Glomerular visceral epithelial cell (primary cell): ENCODE measurements around the gene PRKG1.

Experiments
- DNase-seq: peaks from one replicate; pipeline ENCODE4 v3.0.0-alpha.2; 2016; ENCODE audit errors: extremely low spot score

The PRKG1 gene

DNA sequence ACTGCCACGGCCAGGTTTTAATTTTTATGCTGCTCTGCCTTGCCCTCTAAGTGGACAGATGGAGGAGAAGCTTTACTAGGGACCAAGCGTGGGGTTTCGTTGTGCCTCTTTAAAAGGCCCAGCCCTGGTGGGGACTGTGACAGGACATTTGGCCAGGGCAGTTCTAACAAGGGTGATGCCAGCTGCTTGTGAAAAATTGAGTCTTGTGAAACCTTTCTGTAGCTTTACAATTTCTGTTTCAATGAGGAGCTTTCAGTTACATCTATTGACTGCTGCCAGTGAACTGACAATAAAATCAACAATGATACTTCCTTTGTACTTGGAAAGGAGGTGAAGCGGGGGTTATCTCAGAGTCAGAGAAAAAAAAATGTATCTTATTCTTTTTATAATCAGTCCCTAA, 858.2 kb downstream of the PRKG1 start:
- no peak for DNase-seq

DNA sequence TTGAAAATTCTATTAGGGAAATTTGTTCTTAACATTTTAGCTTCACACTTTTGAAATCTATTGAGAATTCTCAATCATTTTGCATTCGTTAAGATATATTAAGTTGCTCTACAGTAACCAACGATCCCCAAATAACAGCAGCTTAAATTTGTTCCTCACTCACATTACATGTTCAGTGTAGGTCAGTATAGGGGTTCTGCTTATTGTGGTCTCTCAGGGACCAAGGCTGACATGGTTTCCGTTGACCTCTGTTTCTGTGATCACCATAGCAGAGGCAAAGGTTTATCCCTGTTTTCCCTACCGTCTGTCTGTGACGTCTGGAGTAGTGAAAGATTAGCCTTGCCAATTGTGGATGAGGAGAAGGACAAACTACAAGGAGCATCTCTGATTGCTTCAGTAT, 860.1 kb downstream of the PRKG1 start:
- DNase-seq: no peak

DNA sequence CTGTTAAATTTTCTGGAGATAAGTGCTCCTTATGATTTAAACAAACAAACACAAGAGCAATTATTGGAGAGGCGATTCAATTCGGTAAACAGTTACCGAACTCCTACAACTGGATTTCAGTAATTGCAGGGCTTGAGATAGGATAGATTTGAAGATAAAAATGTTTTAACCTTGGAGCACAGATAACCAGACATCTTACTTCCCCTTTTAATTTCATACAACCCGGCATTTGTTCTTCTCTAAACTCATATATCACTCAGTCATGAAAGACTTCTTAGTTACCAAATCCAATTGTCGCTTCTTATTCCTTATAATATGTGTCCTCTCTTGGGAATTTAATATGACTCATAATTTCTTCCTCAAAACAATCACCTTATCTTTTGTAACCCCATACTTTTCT, 861.1 kb downstream of the PRKG1 start:
- DNase-seq: no peak

DNA sequence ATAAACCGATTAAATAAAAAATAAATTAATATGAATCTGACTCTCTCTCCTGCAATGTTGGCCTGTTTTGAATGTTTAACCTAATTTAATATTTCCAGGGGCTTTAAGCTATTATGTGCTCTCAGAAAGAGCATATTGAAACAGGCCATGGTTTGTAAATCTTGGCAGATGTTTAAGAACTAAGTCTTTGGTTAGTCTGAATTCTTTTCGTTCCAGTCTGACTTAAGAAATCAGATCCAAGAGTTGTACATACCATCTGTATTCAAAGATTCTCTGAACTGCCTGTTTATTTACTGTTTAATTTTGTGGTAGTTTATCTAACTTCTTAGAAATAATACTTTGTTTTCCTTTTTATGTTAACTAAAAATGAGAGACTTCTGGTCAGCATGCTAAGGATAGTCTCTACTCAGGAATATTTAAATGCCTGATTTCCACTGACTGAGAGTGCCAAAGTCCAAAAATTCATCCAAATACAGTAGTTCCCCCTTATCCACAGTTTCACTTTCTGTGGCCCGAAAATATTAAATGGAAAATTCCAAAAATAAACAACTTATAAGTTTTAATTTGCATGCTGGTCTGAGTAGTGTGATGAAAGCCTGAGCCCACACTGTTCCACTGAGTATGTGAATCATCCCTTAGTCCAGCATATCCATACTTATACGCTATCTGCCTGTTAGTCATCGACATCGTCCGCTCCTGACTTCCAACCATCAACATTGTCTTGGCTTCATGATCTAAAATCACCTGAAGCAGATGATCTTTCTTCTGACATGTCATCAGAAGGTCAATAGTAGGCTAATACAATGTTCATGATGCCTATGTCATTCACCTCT, 863.2 kb downstream of the PRKG1 start:
- DNase-seq: no peak

DNA sequence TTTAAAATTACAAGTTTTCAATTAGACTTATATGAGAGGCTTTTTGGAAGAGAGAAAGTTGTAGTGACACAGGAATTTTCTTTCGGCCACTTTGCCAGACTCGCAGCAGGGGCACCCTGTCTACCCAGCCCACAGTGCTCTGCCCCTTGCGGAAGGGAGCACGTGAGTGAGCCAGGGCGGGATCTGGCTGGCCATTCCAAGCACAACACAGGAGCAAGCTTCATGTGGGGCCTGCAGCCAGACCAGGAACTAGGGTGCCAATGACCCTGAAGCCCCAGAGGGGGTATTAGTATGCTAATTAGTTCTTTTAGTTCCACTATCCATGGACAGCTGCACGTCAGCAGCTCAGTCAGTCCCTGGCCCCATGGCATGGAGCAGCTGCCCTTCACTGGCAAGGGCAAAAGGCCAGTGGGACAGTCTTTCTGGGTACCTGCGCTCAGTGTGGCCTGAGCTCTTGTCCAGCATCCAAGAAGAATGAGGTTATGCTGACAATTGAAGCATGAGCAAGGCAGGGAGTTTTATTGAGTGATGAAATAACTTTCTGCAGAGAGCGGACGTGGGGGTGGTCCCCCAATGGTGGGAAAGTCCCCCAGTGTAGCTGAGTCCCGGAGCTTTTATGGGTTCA, 876.2 kb downstream of the PRKG1 start:
- no peak for DNase-seq

DNA sequence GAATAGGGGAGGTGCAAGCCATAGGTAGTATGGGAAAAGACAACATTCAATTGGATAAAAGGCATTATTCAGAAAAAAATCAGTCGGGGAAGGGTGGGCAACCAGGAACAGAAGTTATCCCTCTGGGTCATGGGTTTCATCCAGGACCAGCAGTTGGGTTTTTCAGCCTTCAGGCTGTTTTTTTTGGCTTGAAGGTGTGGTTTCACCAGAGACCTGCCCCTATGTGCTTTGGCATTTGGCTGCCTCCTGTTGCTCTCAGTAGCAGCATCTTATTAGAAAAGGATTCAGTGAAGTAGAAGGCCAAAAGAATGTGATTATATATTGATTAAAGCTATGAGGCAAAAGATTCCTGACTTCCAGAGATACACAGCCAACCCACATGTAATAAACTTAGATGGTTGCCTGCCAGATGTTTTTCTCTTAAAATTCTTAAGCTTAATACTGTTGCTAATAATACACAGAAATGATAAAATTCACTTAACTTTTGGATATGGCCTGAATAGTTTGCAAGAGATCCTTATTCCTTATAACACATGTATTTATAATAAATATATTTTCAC, 876.8 kb downstream of the PRKG1 start:
- DNase-seq: no peak

DNA sequence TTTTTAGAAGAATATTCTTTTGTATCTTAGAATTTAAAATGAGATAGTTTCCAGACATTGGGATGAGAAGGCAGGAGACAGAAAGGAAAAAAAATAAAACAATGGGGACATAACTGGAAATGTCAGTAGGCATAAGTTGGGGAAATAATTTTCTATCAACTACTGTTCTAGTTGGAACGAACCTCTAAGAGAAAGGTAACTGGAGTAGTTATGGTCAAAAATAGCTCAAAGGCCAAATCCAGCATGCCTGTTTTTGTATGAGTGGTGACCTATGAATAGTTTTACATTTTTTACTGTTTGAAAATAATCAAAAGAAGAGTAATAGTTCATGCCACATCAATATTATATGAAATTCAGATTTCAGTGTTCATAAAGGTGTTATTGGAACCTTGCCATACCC, 877.3 kb downstream of the PRKG1 start:
- no peak for DNase-seq

DNA sequence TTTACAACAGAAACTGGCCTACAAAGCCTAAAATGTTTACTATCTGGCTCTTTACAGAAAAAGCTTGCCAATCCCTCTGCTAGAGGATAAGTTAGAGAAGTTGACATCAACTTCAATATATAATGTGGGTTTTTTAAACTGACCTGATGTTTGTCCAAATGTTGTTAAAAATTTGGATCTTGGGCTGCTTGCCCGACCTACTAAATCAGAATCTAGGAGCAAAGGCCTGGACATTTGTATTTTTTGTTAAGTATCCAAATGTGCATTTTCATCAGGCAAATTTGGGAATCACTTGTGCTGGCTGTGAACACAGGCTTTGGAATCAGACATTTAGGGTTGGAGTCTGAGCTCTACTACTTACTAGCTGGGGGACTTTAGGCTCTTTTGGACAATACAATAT, 877.8 kb downstream of the PRKG1 start:
- no peak for DNase-seq

DNA sequence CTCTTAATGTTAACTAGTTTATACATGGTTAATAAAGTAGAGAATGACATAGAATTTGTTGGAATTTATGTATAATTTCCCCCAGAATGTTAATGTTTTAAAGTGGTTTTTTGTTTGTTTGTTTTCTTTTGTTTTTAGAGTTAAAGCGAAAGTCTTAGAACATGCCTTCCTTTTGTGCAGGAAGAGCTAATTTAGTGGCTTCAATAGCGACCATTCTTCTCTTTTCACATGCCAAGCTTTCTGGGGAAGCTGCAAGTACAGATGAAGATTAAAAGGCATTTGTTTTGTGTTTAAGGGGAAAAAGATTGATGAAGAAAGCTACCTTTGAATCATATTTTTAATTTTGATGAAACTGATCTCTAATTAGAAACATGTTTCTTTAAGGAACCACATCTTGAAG, 881.4 kb downstream of the PRKG1 start:
- DNase-seq: no peak

DNA sequence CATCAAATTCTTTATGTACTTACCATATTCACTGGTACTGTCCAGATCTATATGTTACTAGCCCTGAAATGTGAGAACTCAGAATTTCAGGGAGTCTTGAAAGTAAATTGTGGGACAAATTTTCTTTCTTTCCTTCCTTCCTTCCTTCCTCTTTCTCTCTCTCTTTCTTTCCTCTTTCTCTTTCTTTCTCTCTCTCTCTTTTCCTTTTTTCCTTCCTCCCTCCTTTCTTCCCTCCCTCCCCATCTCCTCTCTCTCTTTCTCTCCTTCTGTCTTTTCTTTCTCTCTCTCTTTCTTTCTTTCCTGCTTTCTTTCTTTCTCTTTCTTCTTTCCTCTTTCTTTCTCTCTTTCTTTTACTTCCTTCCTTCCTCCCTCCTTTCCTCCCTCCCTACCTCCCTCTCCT, 882.5 kb downstream of the PRKG1 start:
- DNase-seq: no peak

DNA sequence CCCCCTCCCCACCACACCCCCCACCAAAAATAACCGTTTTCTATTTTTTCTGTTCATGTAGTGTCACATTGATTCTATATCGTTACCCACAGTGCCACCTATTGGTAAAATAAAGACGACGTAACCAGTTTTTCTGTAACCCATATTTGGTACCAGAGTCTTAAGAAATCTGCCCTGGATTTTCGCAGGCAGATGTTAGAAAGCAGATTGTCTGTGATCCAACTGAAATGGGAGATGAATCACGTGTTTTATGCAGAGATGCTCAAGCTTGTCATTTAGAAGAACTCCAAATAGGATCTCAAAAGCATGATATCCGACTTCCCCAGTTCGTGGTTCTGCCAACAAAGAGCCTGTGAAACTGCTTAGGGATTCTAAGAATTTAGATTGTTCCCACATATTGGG, 886.2 kb downstream of the PRKG1 start:
- peak; percentile 34 for DNase-seq

DNA sequence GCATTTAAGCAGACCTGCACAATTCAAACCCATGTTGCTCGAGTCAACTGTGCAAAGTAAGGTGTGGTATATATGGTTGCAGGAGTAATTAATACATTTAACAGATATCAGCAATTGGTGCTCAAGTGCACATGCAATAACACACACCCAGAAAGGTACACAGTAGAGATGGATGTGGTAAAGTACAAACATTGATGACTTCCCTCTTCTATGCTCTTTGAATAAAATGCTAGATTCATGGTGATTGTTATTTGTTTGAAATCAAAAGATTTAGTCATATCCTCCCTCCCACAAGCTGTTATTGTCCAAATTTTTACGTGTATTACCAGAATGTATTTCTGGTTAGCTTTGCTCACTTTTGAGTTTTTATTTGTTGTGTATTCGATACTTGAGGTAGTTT, 887.1 kb downstream of the PRKG1 start:
- no peak for DNase-seq

DNA sequence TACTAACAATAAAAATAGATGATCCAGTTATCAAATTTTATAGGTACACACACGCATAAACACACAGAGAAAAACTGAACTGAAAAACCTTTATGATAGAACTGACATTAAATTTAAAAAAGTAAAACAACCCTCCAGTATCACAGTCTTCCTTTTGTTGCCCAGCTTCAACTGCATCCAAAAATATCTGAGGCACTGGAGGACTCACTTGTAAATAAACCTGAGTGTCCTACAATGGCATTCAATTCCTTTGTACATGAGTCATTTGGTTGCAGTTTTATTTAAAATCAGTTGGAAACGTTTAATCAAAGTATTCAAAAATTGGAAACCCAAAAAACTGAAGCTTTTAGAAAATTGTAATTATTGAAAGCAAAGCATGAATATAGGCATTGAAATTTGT, 890.3 kb downstream of the PRKG1 start:
- DNase-seq: no peak

DNA sequence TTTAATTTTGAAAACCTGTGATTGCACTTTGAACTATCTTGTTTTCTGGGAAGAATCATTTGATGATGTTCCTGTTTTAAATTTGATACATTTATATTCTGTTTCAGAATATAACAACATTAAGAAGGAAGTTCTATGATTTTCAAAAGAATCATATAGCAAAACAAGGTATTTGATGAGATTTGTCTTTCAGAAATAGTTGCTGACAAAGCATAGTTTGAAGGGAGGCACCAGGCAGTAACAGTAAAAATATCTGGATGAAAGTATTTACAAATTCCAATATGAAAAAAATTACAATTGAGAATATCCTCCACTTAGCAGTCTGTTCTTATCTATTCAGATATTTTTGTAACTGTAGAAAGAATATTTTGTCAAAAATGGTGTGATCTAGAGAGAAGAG, 891.2 kb downstream of the PRKG1 start:
- no peak for DNase-seq

DNA sequence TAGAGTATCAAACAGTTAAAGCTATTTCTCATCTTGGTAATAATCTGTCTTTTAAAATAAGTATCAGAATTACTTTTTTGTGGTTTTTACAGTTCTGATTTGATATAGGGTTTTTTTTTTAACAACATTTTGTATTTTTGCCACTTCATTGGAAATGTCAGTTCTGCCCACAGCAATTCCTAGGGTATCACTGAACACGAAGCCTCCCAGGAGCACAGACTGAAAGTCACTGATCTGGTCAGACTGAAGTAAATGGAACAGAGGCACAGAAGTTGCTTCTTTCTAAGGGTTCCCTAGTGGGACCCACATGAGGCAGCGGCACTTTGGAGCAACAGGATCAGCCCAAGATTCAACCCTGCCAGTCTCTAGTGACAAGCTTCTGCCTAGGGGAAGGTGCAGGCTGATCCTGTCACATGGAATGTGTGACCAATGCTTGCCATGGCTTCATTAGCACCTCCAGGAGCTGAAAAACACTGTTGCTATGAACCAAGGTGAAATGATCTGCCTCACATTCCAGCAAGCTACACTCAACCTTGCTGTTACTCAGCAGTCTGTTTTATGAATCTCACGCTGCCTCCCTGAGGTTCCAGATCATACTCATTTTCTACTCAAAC, 898.6 kb downstream of the PRKG1 start:
- no peak for DNase-seq

DNA sequence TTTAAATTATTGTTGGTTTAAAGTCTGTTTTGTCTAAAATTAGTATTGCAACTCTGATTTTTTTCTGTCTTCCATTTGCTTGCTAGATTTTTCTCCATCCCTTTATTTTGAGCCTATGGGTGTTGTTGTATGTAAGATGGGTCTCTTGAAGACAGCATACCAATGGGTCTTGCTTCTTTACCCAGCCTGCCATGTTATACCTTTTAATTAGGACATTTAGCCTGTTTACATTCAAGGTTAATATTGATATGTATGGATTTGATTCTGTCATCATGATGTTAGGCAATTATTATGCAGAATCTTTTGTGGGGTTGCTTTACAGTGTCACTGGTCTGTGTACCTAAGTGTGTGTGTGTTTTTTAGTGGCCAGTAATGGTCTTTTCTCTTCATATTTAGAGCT, 906.5 kb downstream of the PRKG1 start:
- DNase-seq: no peak

DNA sequence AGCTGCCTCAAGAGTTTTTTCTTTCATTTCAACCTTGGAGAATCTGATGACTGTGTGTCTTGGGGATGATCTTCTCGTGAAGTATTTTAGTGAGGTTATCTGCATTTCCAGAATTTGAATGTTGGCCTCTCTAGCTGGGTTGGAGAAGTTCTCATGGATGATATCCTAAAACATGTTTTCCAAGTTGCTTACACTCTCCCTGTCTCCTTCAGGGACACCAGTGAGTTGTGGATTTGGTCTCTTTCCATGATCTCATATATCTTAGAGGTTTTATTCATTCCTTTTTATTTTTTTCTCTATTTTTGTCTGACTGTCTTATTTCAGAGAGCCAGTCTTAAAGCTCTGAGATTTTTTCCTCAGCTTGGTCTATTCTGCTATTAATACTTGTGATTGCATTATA, 907.4 kb downstream of the PRKG1 start:
- DNase-seq: no peak

DNA sequence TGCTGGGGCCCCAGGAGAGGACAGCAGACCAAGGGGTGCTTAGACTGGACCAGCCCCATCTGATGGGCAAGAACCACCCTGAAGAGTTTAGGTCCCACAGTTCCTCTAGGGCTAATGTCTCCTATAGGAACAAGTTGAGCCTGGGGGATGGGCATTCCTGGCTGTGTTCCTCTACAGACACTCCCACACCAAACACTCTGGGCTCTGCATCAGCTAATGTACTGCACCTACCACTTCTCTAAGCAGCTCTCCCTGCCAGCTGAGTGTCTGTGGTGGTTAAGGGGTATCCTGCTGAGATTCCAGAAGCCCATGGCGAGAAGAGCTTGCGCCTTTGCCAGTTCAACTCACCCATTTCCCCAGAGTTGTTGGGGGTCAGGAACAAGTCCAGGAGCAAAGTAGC, 909.2 kb downstream of the PRKG1 start:
- no peak for DNase-seq

DNA sequence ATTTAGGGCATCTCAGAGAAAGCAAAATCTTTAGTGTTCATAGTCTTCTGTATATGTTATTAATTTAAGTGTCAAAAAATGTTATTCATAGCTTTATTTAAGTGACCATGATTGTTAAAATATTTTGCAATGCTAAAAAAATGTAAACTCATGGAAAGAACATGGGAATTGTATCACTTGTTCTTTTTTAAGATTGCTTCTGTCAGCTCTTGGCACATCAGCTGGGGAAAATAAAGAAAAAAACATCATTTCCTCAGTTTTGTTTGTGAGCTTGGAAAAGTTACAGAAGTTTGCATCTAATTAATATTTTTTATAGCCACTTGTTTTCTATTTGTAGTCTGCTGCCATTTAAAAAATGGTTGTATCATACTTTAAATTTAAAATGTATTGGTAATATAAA, 911.0 kb downstream of the PRKG1 start:
- DNase-seq: no peak

DNA sequence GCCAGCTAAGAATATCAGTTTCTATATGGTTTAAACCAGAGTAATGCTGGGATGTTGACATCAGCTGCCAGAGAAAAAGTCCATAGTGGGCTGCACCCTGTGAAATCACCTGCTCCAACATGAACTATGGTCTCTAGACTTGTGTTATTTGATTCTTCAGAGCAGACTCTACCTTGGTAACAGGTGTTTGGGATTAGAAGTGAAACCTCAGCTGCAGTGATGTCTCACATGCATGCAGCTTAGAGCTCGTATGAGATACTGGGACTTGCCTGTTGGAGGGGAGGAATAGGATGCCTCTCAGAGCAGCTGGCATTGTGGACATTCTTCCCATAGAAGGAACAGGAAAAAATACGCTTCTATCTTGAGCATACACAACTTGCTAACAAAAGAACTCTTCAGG, 912.2 kb downstream of the PRKG1 start:
- no peak for DNase-seq

DNA sequence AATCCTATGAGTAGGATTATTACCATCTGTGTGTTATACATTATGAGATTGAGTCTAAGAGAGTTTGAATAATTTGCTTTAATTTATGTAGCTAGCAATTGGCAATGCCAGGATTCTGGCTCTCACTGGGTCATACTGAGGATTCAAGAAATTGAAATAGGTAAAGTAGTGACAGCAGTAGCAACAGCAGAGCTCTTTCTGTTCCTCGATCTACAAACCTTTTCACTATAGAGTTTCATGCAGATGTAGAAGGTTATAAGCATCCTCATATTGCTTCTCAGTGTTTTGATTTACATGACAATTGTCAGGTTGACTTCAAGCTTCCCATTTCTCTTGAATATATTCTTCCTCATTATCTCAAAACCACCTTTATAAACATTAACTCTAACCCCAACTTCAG, 919.2 kb downstream of the PRKG1 start:
- no peak for DNase-seq

DNA sequence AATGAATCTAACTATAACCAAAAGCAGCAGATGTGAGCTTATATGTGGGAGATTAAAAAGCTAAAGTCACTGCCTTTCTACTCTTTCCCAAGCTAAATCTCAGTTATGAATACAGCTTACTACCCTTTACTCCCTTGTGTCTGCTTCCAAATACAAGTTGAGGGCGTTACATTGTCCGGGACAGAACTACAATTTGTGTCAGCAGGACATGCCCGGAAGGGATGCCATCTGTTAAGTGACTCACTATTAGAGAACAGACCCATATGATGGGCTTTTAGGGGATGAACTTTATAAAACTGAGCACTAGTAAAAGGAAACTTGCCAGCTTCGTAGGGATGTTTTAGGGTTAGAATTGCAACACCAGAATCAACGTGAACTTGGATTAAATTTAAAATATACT, 924.8 kb downstream of the PRKG1 start:
- DNase-seq: no peak

DNA sequence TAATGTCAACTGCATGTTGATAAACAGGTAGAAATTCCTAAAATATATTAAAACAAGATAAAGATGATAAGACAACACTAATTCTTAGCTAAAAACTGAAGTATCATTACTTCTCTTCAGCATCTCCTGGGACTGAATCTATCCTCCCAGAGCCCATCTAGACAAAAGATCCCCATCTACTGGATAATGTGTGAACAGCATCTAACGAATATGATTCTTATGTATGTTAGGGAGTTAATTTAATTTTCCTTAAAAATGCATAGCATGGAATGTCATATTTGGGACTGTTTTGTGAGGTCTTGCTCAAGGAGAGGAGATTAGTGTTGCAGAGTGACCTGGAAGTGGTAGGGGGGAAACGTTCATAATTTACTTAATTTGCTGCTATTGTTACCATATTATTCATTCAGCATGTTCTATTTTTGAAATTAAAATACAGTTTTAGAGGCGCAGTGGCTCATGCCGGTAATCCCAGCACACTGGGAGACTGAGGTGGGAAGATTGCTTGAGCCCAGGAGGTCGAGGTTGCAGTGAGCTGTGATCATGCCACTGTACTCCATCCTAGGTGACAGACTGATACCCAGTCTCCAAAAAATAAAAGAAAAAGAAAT, 930.2 kb downstream of the PRKG1 start:
- peak; percentile 33 for DNase-seq
